Uterus (tissue), 2 donors: ENCODE data around the gene RXFP3.
"Not testable (repeated sequence)": the region's sequence is repeated elsewhere in the genome, so short reads cannot be mapped to it uniquely, and the experiment has no call there.

Experiments
- POLR2A ChIP-seq, 2 donors: fragments of 450-650 bp; IDR thresholded peaks; one replicate each; pipeline ENCODE4 v1.6.1; 2016; ENCODE audit warnings: antibody characterized with exemption in 2 of 2, mild to moderate bottlenecking in 1 of 2, moderate library complexity in 1 of 2
- TF ChIP-seq, protein P1 (sequence below), 4 experiments: fragments of 200-600 bp in 2 of 4; fragments of 450-650 bp in 2 of 4; sonication (generic) in 2 of 4; IDR thresholded peaks; one replicate each; pipeline ENCODE4 v1.5.1; 2016 to 2019; ENCODE audit warnings: antibody characterized with exemption in 4 of 4, mild to moderate bottlenecking in 2 of 4, moderate library complexity in 1 of 4

DNA sequence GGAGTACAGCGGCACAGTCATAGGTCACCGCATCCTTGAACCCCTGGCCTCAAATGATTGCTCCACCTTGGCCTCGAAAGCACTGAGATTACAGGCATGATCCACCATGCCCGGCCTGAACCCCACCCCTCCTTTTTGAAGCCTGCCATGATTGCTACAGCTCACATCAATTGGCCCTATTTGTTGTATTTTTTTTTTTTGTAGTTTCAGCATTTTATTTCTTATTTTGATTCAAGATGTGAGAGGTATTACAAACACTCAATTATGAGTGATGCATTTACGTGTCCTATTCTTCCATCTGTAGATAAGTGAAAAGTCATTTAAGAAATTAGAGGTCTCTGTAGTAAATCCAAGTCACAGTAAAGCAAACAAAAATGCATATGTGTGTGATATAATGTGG is 16.0 kb downstream of the RXFP3 start:
- TF ChIP-seq, protein P1, sequence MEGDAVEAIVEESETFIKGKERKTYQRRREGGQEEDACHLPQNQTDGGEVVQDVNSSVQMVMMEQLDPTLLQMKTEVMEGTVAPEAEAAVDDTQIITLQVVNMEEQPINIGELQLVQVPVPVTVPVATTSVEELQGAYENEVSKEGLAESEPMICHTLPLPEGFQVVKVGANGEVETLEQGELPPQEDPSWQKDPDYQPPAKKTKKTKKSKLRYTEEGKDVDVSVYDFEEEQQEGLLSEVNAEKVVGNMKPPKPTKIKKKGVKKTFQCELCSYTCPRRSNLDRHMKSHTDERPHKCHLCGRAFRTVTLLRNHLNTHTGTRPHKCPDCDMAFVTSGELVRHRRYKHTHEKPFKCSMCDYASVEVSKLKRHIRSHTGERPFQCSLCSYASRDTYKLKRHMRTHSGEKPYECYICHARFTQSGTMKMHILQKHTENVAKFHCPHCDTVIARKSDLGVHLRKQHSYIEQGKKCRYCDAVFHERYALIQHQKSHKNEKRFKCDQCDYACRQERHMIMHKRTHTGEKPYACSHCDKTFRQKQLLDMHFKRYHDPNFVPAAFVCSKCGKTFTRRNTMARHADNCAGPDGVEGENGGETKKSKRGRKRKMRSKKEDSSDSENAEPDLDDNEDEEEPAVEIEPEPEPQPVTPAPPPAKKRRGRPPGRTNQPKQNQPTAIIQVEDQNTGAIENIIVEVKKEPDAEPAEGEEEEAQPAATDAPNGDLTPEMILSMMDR (IDR thresholded peaks at IDR 0.05), result not testable (repeated sequence)
- TF ChIP-seq POLR2A (IDR thresholded peaks at IDR 0.05), result not testable (repeated sequence)
